OCI-LY3 (cell line): ENCODE data around the gene RANBP1.

Experiments used
- EZH2phosphoT487 ChIP-seq: fragments of 200-600 bp; shearing (Covaris generic); IDR thresholded peaks from 2 replicates; pipeline ENCODE4 v1.6.1; 2018; ENCODE audit warnings: antibody characterized with exemption, mixed run types, low read depth
- TF ChIP-seq, protein P1 (sequence below): fragments of 200-600, 300-600 bp; sonication (generic); IDR thresholded peaks from 2 replicates; pipeline ENCODE4 v1.5.1; 2014; ENCODE audit warnings: antibody characterized with exemption, low read length, low read depth

DNA sequence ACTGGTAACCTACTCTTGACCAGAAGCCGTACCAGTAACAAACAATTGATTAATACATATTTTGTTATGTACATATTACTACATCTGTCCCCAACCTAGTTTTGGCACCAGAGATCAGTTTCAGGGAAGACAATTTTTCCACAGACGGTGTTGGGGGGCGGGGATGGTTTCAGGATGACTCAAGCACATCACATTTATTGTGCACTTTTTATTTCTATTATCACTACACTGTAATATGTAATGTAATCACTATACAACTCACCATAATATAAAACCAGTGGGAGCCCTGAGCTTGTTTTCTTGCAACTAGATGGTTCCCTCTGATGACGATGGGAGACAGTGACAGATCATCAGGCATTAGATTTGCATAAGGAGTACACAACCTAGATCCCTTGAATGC lies 20.4 kb upstream of the RANBP1 start:
- no peak for TF ChIP-seq EZH2phosphoT487
- TF ChIP-seq, protein P1, sequence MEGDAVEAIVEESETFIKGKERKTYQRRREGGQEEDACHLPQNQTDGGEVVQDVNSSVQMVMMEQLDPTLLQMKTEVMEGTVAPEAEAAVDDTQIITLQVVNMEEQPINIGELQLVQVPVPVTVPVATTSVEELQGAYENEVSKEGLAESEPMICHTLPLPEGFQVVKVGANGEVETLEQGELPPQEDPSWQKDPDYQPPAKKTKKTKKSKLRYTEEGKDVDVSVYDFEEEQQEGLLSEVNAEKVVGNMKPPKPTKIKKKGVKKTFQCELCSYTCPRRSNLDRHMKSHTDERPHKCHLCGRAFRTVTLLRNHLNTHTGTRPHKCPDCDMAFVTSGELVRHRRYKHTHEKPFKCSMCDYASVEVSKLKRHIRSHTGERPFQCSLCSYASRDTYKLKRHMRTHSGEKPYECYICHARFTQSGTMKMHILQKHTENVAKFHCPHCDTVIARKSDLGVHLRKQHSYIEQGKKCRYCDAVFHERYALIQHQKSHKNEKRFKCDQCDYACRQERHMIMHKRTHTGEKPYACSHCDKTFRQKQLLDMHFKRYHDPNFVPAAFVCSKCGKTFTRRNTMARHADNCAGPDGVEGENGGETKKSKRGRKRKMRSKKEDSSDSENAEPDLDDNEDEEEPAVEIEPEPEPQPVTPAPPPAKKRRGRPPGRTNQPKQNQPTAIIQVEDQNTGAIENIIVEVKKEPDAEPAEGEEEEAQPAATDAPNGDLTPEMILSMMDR: no peak
